Activated CD4-positive, alpha-beta T cell treated with anti-CD3 and anti-CD28 coated beads, Interleukin-2, amount 50 U/mL, for 24 hours (primary cell): ENCODE measurements around the gene OLIG2.

Experiments used
- DNase-seq, 2 donors: peaks; one replicate each; pipeline ENCODE4 v3.0.0-alpha.2; 2020; ENCODE audit warnings: low read depth in 1 of 2, low spot score in 1 of 2

The OLIG2 gene

DNA sequence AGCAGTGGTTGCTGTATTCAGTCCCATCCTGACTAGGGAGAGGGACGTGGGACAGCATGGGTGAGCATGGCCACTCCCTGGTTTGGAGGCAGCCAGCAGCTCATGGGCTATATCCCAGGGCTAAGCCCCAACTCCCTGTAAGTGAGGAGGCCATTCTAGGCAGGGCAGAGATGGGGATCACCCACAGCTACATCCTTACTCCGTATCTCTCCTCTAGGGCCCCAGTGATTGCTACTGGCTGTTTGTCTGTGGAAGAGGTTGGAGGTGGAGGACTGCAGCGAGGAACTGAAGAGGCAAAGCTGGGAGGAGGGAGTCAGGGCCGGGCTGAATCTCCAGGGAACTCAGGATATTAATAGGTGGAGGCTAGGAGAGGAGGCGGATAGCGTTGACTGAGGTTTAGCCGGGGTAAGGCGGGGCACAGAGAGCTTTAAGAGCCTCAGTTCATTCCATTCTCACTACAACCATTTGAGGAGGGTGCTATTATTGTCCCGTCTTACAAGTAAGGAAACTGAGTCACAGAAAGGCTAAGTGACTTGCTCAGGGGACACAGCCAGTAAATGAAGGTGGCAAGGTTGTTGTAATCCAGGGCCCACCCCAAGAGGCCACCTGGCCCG is 6.8 kb downstream of the OLIG2 start:
- no peak for DNase-seq

DNA sequence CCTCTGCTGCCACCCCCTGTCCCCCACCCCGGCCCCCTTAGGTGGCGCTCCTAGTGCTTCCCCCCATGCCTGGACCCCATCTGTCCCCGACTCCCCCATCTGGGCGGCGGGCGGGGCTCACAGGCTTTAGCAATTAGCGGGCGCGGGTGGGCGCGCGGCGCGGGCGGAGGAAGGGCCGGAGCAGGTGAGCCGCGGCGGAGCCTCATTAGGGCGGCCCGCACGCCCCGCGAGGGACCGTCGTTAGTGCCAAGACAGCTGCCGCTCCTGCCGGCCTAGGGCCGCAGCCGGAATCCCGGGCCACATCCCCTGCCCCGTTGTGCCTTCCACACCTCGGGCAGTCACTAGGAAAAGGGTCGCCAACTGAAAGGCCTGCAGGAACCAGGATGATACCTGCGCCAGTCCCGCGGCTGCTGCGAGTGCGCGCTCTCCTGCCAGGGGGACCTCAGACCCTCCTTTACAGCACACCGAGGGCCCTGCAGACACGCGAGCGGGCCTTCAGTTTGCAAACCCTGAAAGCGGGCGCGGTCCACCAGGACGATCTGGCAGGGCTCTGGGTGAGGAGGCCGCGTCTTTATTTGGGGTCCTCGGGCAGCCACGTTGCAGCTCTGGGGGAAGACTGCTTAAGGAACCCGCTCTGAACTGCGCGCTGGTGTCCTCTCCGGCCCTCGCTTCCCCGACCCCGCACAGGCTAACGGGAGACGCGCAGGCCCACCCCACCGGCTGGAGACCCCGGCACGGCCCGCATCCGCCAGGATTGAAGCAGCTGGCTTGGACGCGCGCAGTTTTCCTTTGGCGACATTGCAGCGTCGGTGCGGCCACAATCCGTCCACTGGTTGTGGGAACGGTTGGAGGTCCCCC is 7.6 kb downstream of the OLIG2 start:
- no peak for DNase-seq

DNA sequence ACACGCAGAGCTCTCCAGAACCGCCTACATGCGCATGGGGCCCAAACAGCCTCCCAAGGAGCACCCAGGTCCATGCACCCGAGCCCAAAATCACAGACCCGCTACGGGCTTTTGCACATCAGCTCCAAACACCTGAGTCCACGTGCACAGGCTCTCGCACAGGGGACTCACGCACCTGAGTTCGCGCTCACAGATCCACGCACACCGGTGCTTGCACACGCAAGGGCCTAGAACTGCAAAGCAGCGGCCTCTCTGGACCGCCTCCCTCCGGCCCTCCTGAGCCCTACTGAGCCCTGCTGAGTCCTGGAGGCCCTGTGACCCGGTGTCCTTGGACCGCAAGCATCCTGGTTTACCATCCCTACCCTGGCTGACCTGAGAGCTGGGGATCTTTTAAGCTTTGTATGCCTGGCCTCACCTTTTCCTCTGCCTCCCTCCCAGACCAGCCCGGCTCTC is 8.3 kb downstream of the OLIG2 start:
- no peak for DNase-seq

DNA sequence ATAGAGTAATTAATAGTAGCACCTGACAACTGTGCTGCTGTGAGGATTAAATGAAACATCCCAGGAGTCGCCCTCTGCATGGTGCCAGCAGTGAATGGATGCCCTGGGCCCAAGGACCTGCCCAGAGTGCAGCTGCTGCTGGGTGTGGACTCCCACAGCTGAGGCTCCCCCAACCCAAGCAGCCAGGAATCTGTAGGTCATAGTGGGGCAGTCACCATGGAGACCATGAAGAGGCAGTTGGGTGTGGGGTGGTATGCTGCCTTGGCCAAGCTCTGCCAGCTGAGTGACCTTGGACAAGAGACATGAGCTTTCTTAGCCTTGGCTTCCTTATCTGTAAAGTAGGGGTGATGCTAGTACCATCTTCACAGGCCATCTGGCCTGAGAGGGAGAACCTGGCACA is 9.4 kb downstream of the OLIG2 start:
- no peak for DNase-seq

DNA sequence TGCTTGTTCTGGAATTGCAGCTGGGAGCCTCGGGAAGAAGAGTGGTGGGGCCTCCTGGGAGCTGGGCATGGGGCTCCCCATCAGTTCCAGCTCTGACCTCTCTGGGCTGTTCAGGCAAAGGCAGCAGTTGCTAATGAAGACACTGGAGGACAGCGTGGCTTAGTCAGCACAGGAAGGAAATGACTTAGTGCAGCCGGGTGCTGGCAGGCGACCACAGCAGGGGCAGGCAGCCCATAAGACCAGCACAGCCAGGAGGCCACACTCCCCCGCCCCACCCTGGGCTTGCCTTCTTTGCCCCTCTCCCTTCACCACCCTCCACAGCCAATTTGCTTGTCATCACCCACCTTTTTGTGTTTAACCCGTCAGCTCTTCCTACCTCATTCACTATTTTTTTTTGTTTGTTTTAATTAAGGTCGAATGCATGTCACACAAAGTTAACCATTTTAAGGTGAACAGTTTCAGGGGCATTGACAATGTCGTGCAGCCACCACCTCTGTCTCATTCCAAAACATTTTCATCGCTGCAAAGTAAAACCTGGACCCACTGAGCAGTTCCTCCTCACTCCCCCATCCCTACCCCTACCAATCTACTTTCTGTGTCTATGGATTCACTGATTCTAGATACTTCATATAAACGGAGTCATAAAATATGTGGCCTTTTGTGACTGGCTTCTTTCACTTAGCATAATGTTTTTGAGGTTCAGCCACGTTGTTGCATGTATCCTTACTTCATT is 10.9 kb downstream of the OLIG2 start:
- no peak for DNase-seq

DNA sequence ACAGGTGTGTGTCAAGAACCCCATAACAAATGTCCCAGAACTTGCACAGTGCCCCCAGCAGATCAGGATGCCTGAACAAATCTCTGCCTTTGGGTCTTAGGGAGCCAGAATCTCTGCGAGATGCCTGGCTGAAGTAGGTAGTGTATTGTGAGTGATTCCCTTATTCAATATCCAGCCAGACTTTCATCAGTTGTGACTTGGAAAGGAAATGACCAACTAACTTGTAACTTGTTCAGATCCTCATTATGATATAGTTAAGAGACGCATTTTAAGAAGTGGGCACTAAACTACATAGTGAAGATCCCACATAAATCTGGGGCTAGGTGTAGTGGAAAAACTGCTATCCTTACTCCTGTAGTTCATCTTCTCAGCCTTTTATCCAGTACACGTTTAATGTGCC is 11.8 kb downstream of the OLIG2 start:
- no peak for DNase-seq

DNA sequence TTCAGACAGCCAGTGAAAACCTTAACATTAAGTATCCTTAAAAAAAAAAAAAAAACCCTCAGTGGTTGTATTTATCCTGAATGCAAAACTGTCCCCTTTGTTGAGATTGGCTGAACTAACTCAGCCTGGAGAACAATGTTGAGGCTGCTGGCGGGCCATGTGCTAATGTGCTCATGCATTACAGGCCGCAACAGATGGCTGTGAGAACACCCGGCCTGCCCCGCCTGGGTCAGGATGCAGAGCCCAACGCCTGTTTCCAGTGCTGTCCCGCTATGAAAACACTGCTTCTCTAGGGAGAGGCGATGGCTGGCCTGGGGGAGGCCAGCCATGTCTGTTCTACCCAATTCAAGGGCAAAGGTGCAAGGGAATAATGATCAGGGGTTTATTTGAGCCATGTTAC is 13.8 kb downstream of the OLIG2 start:
- no peak for DNase-seq

DNA sequence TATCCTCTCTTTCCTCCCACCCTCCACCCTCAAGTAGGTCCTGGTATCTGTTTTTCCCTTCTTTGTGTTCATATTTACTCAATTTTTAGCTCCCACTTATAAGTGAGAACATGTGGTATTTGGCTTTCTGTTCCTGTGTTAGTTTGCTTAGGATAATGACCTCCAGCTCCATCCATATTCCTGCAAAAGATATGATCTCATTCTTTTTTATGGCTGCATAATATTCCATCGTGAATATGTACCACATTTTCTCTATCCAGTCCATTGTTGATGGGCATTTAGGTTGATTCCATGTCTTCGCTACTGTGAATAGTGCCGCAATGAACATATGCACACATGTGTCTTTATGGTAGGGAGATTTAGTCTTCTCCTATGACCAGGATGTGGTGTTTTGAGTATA is 14.5 kb downstream of the OLIG2 start:
- DNase-seq = no peak

DNA sequence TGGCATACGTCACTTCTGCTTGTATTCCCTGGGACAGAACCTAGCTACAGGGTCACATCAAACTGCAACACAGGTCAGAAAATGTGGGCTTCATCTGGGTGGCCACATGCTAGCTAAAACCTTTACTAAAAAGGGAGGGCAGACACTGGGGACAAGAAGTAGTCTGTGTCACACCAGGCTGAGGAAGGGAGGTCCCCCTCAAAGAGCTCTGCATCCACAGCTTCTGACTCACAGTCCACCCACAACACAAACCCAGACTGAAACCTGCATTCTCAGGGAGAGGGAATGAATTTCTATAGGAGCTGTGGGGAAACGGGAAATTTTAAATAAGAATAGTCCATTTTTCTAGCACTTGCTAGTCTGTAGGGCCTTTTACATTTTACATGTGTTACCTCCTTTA is 16.2 kb downstream of the OLIG2 start:
- no peak for DNase-seq

DNA sequence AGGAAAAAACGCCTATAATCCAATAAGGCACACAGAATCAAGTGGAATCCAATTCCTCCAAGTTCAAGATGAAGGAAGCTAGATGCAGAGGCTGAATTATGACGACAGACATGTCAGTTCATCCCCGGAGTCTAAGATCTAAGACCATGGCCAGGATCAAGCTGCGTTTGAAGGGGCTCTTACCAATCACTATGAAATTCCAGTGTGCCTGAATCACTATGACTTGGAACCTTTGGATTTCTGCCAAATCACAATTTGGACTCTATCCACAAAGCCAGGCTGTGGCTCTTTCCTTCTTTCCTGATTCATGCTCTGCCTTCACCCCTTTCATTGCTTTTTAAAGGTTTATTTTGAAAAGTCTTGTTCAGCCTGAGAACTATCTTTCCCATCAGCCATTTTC is 17.1 kb downstream of the OLIG2 start:
- no peak for DNase-seq

DNA sequence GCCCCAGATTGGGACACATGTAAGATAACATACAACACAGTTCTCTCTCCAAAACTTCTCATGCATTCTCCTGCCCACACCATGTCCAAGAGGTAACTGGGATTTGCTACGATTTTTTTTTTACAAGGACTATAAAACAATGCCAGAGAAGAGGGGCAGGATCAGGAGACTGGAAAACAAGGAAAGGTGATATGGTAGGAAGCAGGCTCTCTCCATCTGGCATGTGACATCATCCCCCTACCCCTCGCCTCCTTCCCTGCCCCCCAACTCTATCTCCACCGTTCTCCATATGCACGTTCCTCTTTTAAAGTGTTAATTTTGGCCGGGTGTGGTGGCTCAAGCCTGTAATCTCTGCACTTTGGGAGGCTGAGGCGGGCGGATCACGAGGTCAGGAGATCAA is 20.7 kb downstream of the OLIG2 start:
- no peak for DNase-seq

DNA sequence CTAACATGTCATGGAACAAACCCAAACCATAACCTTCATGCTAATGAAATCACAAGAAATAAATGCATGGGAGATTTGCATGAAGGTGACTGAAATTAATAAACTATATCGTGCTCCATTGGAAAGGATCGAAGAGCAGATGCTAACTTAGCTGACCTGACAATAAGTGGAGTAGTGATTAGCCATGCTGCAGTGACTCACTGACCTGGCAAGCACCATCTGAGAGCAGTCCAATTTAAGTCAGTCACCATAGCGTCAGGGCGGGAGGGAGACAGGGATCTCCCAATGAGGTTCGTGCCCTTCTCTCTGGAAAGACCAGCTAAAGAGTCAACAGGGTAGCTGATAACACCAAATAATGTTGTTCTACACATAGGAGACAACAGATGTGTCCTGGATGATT is 21.5 kb downstream of the OLIG2 start:
- DNase-seq = no peak

DNA sequence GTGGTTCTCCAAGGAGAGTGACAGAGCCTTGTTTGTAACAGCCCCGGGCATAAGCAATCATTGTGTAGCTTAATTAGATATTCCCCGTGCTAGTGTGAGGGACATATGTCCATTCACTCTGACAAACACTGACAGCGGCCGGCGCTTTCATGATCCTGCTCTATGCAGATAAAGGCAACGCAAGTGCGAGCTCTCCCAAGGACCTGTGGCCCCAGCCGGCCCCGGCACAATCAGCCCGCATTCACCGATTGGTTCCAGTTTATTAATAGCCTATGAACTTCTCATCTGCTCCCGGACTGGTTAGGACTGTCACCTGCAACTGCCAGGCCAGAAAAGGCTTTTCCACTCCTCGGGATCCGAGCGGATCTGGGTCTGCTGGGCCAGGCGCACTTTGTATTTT is 26.2 kb downstream of the OLIG2 start:
- DNase-seq = no peak

DNA sequence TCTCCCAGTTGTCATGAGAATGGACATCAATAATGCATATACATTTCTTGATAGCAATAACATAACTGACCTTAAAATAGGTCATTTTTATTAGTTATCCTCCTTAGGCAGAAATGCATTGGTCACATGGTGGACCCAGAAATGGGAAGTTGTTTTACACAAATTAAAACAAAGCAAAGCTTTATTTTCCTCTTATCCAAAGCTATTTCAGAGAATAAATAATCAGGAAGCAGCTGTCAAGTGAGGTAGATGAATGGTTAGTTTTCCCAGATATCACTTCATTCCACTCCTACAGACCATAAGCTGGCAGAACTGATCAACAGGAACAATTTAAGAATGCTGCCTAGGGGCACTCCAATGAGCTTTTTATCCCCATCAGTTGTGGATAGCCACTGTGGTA is 28.2 kb downstream of the OLIG2 start:
- no peak for DNase-seq

DNA sequence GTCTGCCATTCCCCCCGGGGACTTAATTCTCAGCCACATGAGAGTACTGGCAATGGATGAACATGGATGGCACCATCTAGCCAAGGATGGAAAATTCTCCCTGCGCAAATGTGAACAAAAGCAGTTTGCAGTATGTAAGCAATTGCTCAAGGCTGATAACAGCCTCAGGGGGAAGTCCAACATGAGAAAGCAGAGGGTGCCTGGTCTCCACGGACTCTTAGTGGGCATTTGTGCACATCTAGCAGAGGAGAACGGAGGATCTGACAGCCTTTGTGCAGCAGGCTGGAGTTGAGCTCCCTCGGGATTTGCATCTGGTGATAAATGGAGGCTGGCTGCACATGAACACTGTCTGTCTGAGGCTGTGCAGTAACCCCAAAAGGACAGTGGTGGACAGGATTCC is 30.3 kb downstream of the OLIG2 start:
- DNase-seq = no peak

DNA sequence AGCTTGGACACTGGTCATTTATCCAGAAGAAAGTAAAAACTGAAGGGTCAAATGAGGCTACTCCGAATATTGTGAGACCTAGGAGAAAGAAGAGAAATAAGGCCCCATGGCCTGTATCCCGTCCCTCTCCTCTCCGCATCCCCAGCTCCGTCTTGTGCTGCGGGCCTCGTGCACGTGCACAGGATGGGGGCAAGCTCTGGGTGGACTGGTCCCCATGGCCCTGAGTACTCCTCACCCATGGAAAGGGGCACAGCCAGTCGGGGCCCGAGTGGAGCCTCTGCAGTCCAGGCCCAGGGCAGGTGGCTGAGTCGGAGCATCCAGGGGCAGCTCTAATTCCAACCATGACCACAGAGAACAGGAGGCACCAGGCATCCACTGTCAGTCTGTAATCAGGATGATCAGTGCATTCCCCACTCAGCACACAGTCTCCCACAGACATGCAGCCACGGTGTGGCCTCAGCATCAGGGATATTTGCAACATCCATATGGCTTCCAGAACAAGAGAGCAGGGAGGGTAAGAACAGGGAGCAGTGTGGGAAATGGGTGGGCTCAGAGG is 31.7 kb downstream of the OLIG2 start:
- DNase-seq = no peak

DNA sequence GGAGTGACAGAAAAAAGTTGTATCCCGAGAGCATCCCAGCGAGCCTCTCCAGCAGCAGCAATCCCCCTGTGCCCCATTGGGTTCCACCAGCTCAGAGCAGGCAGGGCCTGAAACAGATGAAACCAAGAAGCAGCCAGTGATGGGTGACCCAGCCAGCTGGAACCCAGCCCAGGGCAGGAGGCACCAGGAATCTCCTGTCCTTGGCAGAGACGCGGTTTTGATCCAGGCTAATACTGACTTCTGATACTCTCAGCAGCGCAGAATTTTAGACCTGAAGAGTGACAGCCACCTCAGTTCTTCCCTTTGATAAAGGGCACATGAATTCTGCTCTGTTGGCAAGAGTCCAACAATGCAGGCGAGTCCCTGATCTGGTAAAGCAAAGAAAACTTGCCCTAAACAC is 32.8 kb downstream of the OLIG2 start:
- no peak for DNase-seq

DNA sequence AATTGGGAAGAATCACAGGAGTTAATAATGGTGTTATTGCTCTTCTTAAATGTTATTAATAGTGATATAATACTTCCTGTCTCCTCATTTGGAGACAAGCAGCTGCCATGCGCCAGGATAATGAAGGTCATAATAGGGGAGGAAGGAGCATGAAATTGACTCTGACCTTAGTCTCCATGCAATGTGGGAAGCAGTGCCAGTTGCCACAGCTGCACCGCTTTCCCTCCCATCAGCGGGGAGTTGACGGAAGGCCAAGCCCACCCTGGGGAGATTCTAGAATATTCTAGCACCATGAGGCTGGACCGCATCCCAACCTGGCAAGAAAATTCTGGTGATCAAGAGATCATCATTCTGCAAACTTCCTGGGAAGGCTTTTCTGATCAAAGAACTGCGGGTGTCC is 33.2 kb downstream of the OLIG2 start:
- DNase-seq = no peak

DNA sequence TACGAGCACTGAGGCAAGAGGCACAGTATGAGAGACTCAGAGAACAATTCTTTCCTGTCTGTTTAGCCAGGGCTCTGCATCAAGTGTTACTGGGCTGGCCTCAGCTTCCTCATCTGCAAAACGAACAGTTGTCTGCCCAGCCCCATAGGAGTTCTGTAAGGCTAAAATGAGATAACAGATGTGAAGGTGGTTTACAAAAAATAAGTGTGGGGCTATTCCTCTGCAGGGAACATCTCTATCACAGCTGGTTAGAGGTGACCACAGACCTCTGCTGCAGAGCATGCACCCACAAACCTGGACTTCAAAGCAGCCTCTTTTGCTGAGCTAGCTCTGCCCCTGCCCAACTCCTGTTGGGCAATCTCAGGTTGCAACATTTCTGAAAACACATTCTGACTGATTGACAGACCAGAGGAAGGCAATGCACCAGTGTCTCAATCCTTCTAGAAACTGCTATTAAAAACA is 33.7 kb downstream of the OLIG2 start:
- DNase-seq = no peak

DNA sequence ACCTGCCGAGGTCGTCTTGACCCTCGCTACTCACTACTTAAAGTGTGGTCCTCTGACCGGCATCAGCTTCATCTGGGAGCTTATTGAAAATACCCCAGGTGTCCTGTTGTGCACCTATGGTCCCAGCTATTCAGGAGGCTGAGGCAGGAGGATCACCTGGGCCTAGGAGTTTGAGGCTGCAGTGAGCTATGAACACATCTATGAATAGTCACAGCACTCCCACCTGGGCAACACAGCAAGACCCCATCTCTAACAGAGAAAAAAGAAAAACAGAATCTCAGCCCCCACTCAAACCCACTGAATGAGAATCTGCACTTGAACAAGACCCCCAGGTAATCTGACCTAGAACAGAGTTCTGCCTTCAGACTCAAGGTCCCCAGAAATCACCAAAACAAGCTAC is 35.5 kb downstream of the OLIG2 start:
- DNase-seq = no peak

DNA sequence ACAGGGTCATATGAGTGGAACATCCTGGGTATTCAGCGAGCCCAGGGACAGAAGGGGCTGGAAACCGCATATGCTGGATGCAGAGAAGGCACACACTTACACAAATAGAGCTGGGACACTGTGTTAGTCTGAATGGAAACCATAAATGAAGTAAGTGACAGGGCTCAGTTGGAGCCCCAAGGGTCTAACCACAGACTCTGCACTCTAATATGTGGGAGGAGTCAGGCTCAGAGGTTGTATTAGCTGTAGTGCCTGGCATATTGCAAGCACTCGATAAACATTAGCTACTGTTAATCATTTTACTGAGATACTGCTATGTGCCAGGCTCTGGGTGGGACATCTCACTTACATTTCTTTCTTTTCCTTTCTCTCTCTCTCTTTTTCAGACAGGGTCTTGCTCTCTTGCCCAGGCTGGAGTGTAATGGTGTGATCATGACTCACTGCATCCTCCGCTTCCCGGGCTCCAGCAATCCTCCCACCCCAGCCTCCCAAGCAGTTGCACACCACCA is 37.7 kb downstream of the OLIG2 start:
- no peak for DNase-seq
